Right lung (tissue), 5 donors: ENCODE data around the gene SOX5. TPM values are rescaled to one million over a fixed set of nuclear protein-coding genes. Genes with fewer than 3 reads are reported as not detected.
"Not testable (repeated sequence)": the region's sequence is repeated elsewhere in the genome, so short reads cannot be mapped to it uniquely, and the experiment has no call there.

Experiments
- DNase-seq, 2 donors: peaks; one replicate each; pipeline ENCODE4 v3.0.0-alpha.2; 2013
- polyA plus RNA-seq, 5 donors: library from polyadenylated mRNA; unstranded; fragments of 120-200 nt; gene quantifications; one replicate each; pipeline versions ENCODE4 v1.2.1 to v1.2.3, GENCODE V29; 2013; ENCODE audit warnings: inconsistent platforms in 1 of 5, low replicate concordance in 1 of 5; ENCODE audit not compliant: insufficient read length in 5 of 5, insufficient read depth in 1 of 5

SOX5 gene
- polyA plus RNA-seq, 5 donors, result 18.6 to 42.1 (median 35.8) TPM

DNA sequence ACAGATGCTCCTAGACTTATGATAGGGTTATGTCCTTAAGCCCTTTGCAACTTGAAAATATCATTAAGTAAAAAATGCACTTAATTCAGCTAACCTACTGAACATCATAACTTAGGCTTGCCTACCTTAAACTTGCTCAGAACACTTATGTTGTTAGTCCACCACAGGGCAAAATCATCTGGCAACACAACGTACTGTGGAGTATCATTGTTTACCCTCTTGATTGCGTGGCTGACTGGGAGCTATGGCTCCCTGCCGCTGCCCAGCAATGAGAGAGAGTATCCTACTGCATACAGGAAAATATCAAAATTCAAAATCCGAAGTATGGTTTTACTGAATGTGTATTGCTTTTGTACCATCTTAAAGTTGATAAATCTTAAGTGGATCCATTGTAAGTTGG is 105.5 kb downstream of the SOX5 start:
- no peak for DNase-seq

GRCh38 chr12:23834076-23834475 is 115.4 kb downstream of the SOX5 start:
- no peak for DNase-seq

- DNase-seq, result no peak
Measured at GRCh38 chr12:23831739-23832138, 117.7 kb downstream of the SOX5 start.

DNA sequence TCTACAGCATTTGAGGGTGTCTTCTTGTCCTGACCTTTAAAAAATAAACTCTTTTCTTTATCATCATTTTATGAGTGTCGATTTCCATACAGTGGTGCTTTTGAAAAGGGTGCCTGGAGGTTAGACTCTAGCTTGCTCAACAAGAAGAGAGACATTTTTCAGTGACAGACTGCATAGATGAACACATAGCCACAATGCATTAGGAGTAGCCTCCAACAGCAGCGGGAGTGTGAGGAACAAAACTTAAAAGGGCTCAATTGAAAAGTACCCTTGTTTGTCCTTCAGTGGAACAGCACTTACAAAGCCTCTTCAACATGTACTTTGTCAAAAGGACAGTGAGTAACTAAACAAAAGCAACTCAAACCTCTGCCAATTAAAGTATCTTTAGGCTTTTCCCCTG is 119.3 kb downstream of the SOX5 start:
- DNase-seq, result no peak

GRCh38 chr12:23827353-23827752 is 122.1 kb downstream of the SOX5 start:
- no peak for DNase-seq

- not testable (repeated sequence) for DNase-seq
Measured at GRCh38 chr12:23825124-23825523, 124.3 kb downstream of the SOX5 start.

- no peak for DNase-seq
Measured at GRCh38 chr12:23824358-23824757, 125.1 kb downstream of the SOX5 start.

DNA sequence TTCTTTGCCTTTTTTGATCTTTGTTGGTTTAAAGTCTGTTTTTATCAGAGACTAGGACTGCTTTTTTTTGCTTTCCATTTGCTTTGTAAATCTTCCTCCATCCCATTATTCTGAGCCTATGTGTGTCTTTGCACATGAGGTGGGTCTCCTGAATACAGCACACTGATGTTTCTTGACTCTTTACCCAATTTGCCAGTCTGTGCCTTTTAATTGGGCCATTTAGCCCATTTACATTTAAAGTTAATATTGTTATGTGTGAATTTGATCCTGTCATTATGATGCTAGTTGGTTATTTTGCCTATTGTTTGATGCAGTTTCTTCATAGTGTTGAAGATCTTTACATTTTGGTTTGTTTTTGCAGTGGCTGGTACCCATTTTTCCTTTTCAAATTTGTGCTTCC is 126.6 kb downstream of the SOX5 start:
- not testable (repeated sequence) for DNase-seq

GRCh38 chr12:23817345-23817744 is 132.1 kb downstream of the SOX5 start:
- no peak for DNase-seq

GRCh38 chr12:23816394-23816851 is 133.0 kb downstream of the SOX5 start:
- DNase-seq, result no peak

GRCh38 chr12:23815810-23816209 is 133.7 kb downstream of the SOX5 start:
- DNase-seq, result no peak

DNA sequence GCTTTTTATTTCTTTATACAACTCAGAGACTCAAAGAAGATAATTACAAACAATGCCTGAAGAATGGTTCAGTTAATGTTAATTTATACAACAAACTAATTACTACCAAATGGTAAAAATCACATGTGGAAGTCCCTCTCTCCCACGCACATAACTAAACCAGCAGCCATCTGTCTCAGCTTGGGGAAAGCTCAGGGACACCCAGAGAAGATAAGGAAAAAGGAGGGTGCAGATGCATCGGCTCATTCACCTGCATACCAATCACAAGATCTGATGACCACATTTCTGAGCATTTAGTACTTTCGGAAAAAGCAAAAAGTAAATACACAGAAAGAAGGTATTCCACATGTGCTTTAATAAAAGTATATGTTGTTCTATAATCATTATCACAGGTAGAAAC is 136.3 kb downstream of the SOX5 start:
- no peak for DNase-seq

- no peak for DNase-seq
Measured at GRCh38 chr12:23810329-23810902, 139.1 kb downstream of the SOX5 start.

- no peak for DNase-seq
Measured at GRCh38 chr12:23803540-23803939, 145.9 kb downstream of the SOX5 start.

DNA sequence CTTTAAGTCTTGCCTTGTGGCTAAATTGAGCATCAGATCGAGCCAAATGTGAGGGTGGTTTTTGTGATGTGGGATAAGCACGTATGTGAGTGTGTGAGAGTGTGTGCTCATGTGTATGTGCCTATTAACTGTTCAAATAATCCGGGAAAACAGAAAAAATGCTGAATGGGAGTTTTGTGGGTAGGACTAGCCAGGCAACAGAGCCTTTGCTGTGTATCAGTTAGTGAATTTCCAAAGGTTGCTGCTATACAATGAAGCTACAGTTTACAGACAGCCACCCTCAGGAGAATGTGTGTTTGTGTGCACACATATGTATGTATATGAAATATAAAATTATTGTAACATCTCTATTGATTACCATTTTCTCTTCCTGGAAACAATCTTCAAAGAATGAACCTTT is 154.0 kb downstream of the SOX5 start:
- no peak for DNase-seq

GRCh38 chr12:23781118-23781517 is 168.4 kb downstream of the SOX5 start:
- no peak for DNase-seq

DNA sequence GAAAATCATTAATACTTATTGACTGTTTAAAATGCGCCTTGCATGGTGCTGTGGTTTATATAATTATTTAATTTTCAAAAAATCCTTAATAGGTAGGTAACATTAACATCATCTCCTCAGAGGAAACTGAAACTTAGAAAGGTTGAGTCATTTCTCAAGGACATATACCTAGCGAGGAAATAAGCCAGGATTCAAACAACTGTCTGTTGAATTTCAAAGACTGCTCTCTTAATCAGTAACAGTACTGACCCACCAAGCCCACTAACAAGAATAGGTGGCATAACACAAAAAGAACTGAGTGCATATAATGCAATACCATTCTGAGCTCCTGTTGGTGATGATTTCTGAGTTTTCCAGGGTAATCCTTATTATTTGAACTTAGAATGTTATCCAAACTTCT is 174.3 kb downstream of the SOX5 start:
- no peak for DNase-seq

- DNase-seq, result no peak
Measured at GRCh38 chr12:23771240-23771949, 178.1 kb downstream of the SOX5 start.

- no peak for DNase-seq
Measured at GRCh38 chr12:23770202-23770938, 179.1 kb downstream of the SOX5 start.

GRCh38 chr12:23767834-23768233 is 181.6 kb downstream of the SOX5 start:
- no peak for DNase-seq

- no peak for DNase-seq
Measured at GRCh38 chr12:23763724-23764123, 185.7 kb downstream of the SOX5 start.

GRCh38 chr12:23760495-23760894 is 189.0 kb downstream of the SOX5 start:
- peak in 1 of 2 donors; percentile 7 for DNase-seq

DNA sequence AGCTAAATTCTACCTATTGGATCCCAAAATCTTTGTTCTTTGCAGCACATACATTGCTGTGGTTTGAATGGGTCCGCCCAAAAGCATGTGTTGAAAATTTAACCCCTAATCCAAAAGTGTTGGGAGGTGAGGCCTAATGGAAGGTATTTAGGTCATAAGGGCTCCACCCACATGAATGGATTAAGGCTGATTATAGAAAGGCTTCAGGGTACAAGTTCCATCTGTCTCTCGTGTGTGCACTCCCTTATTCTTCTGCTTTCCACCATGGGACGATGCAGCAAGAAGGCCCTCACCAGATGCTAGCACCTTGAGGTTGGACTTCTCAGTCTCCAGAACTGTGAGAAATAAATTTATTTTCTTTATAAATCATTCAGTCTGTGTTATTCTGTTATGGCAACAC is 190.9 kb downstream of the SOX5 start:
- DNase-seq, result no peak
